ENCODE data around the gene C10orf120. TPM values are rescaled to one million over a fixed set of nuclear protein-coding genes. Genes with fewer than 3 reads are reported as not detected.
A peak's percentile ranks its signal among the peaks of the same experiment; 100 is the strongest.

The C10orf120 gene
- total RNA-seq (under 1 TPM in 3 of 6 donors, not detected in 3; 0.19 to 0.23 (median 0.20) TPM), polyA plus RNA-seq (under 1 TPM; 0.12 to 0.15 TPM)

DNA sequence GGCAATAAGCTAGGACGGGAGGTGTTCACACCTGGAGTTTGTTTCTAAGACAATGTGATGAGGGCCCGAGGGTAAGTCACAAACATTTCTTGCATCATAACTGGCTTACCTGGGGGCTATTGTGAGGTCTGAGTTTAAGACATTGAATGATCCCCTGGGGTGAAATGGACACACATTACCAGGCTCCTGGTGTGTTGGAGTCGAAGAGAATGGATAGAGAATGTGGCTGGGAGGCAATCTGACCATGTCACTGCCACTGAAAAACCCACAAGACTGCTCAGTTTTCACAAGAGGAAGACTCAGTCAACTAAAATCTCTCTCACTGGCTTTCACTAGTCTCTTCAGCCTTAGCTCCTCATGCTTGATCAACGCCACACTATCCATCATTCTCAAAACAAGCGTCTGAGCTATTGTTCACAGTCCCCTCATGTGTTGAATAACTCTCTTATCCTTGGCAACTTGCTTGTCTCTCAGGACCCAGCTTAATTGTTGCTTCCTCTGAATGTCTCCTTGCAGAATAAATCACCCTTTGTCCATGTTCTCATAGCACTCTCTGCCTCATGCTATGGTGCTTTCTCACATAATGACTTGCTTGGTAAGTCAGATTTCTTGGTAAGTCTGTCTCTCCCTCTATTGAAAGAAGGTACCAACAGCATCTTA lies at the start of gene C10orf120:
TSS of gene C10orf120 (minus strand) at position 51 of the 660 bp plus-strand sequence. CDS start 56 bp downstream, outside the sequence.
- FAIRE-seq (no peak), DNase-seq (no peak), ATAC-seq (no peak)
- H3K4me1 ChIP-seq: peaks cover 16 to 33% (median 31%) of the 10 kb centered on the region in 3 donors
- peak within 1 kb of the TSS in 2 of 4 donors; percentile 67 to 74 for H3K27ac ChIP-seq
- 92 to 93% methylated on average over 5 of the region's 5 CpGs for WGBS, 2 donors
- H3K9me3 ChIP-seq: no peaks in the 10 kb centered on the region
- intact Hi-C loops (cut with DNase I): loop anchor here in 1 of 3 donors (10.0 kb wide), 1 partner anchor 125 kb away; no protein-coding TSS in a partner anchor
- H3K4me3 ChIP-seq: no peak within 1 kb of the TSS
- H3K27me3 ChIP-seq: no peaks in the 10 kb centered on the region
- TF ChIP-seq, protein P1, sequence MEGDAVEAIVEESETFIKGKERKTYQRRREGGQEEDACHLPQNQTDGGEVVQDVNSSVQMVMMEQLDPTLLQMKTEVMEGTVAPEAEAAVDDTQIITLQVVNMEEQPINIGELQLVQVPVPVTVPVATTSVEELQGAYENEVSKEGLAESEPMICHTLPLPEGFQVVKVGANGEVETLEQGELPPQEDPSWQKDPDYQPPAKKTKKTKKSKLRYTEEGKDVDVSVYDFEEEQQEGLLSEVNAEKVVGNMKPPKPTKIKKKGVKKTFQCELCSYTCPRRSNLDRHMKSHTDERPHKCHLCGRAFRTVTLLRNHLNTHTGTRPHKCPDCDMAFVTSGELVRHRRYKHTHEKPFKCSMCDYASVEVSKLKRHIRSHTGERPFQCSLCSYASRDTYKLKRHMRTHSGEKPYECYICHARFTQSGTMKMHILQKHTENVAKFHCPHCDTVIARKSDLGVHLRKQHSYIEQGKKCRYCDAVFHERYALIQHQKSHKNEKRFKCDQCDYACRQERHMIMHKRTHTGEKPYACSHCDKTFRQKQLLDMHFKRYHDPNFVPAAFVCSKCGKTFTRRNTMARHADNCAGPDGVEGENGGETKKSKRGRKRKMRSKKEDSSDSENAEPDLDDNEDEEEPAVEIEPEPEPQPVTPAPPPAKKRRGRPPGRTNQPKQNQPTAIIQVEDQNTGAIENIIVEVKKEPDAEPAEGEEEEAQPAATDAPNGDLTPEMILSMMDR (IDR thresholded peaks at IDR 0.05): no peak
- no peaks in the 10 kb centered on the region for H3K36me3 ChIP-seq

GRCh38 chr10:122748496-122748895 lies 48.9 kb upstream of the C10orf120 start:
- no peaks in the 10 kb centered on the region for H3K4me1 ChIP-seq
- FAIRE-seq (no peak), DNase-seq (no peak)

DNA sequence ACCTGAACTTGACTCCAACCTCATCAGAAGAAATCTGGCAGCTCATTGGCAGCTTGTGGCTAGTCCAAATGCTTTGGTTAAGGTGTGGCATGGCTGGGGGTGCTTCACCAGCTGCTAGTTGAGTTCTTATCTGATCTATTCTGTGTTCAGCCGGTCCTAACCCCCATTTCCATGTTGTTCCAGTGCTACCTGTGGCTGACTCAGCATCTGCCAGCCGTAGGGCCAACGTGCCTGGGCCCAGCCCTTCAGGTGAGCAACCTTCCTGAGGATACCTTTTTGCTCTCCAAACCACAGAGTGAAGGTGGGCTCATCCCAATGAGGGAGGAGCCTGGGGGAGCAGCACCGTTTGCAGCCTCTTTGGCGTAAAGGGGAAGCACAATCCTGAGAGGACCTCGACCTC lies 46.8 kb upstream of the C10orf120 start:
- no peak overlapping the region for H3K4me3 ChIP-seq
- TF ChIP-seq, protein P1 (IDR thresholded peaks at IDR 0.05): no peak
- 69% methylated on average over 6 of the region's 6 CpGs for WGBS, 2 donors
- H3K27ac ChIP-seq: no peak overlapping the region
- intact Hi-C loops (cut with DNase I): no loop called here
- FAIRE-seq (no peak), ATAC-seq (no peak), DNase-seq (no peak)
- no peaks in the 10 kb centered on the region for H3K36me3 ChIP-seq
- no peaks in the 10 kb centered on the region for H3K4me1 ChIP-seq
- no peaks in the 10 kb centered on the region for H3K9me3 ChIP-seq
- H3K27me3 ChIP-seq: no peaks in the 10 kb centered on the region

More at GRCh38 chr10:122748496-122748895, 48.9 kb upstream of the C10orf120 start:
- intact Hi-C loops (cut with DNase I): no loop called here
- TF ChIP-seq, protein P1 (IDR thresholded peaks at IDR 0.05): no peak
- Histone ChIP-seq H3K4me3 (no peak overlapping the region), H3K9me3 (no peaks in the 10 kb centered on the region), H3K27me3 (no peaks in the 10 kb centered on the region), H3K36me3 (no peaks in the 10 kb centered on the region), H3K27ac (no peak overlapping the region)
- ATAC-seq: no peak
- WGBS, 2 donors: 71 to 73% methylated on average over 2 of the region's 2 CpGs

DNA sequence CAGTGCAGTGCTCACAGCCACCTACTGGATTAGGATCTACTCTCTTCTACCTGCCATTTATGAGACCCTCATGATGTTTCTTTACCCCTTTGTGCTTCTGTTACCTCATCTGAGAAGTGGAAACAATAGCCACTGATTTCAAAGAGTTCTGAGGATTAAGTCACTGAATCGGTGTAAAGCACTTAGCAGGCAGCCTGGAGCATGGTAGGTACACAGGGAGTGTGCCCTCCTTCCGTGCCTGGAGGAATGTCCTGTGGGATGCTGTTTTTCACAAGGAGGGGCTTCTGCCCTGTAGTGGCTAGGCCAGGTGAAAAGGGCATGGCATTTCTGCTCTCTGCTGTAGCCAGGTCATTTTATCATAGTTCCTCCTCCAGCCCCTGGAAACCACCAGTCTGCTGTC lies 44.6 kb upstream of the C10orf120 start:
- Histone ChIP-seq H3K4me3 (no peak overlapping the region), H3K36me3 (no peaks in the 10 kb centered on the region), H3K4me1 (no peaks in the 10 kb centered on the region), H3K27me3 (no peaks in the 10 kb centered on the region), H3K27ac (no peak overlapping the region), H3K9me3 (no peaks in the 10 kb centered on the region)
- TF ChIP-seq, protein P1 (IDR thresholded peaks at IDR 0.05): no peak
- ATAC-seq (no peak), FAIRE-seq (no peak), DNase-seq (no peak)
- intact Hi-C loops (cut with DNase I): no loop called here
- 60 to 61% methylated on average over 2 of the region's 2 CpGs for WGBS, 2 donors

DNA sequence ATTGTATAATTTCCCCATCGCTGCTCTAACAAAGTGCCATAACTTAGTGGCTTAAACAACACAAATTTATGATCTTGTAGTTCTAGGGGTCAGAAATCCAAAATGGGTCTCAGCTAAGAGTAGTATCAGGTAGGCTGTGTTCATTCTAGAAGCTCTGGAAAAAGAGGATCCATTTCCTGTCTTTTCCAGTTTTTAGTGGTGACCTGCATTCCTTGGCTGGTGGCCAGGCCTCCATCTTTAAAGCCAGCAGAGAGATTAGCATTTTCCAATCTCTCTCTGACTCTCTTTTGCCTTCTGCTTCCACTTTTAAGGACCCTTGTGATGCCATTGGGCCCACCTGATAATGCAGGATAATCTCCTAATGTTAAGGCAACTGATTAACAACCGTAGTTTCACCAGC lies 41.0 kb upstream of the C10orf120 start:
- 63 to 69% methylated on average over 2 of the region's 2 CpGs for WGBS, 2 donors
- Histone ChIP-seq H3K4me1 (no peaks in the 10 kb centered on the region), H3K4me3 (no peak overlapping the region), H3K9me3 (no peaks in the 10 kb centered on the region), H3K36me3 (no peaks in the 10 kb centered on the region), H3K27me3 (no peaks in the 10 kb centered on the region), H3K27ac (no peak overlapping the region)
- intact Hi-C loops (cut with DNase I): no loop called here
- no peak for FAIRE-seq
- no peak for ATAC-seq
- DNase-seq: no peak
- TF ChIP-seq, protein P1 (IDR thresholded peaks at IDR 0.05): no peak

All from pancreas (tissue), 10 donors.